SHP77 treated with DMSO at 0.1 percent for 48 hours (cell line): Measurements from ENCODE around the gene FXYD1.
"Not testable (repeated sequence)": the region's sequence is repeated elsewhere in the genome, so short reads cannot be mapped to it uniquely, and the experiment has no call there.

ENCODE experiments used
- DNase-seq: peaks from one replicate; lab custom pipeline; 2025; lab: John Stamatoyannopoulos, UW

The FXYD1 gene

GRCh38 chr19:35143231-35143715 is 4.6 kb downstream of the FXYD1 start, which contains the start of gene FXYD7:
Gene FXYD7 (plus strand): TSS chr19:35143255. CDS start chr19:35143334, 79 bp downstream.
- DNase-seq: no peak

- no peak for DNase-seq
Measured at GRCh38 chr19:35143818-35144217, 5.2 kb downstream of the FXYD1 start.

GRCh38 chr19:35144259-35144599 is 5.6 kb downstream of the FXYD1 start:
- no peak for DNase-seq

- DNase-seq: no peak
Measured at GRCh38 chr19:35144600-35145436, 6.2 kb downstream of the FXYD1 start.

- DNase-seq: no peak
Measured at GRCh38 chr19:35146746-35147459, 8.3 kb downstream of the FXYD1 start.

- no peak for DNase-seq
Measured at GRCh38 chr19:35149463-35149862, 10.8 kb downstream of the FXYD1 start.

GRCh38 chr19:35150445-35150844 is 11.8 kb downstream of the FXYD1 start:
- no peak for DNase-seq

GRCh38 chr19:35151273-35152065 is 12.8 kb downstream of the FXYD1 start:
- no peak for DNase-seq

- DNase-seq: not testable (repeated sequence)
Measured at GRCh38 chr19:35153129-35153522, 14.5 kb downstream of the FXYD1 start.

GRCh38 chr19:35153701-35154524 is 15.3 kb downstream of the FXYD1 start:
- no peak for DNase-seq

GRCh38 chr19:35154525-35155406 is 16.1 kb downstream of the FXYD1 start, which contains the start of gene FXYD5:
Gene FXYD5 (plus strand): TSS chr19:35154735. CDS start chr19:35155551, 816 bp downstream.
- no peak for DNase-seq

- no peak for DNase-seq
Measured at GRCh38 chr19:35155441-35155840, 16.8 kb downstream of the FXYD1 start.

GRCh38 chr19:35155981-35156672 is 17.5 kb downstream of the FXYD1 start:
- DNase-seq: no peak

- no peak for DNase-seq
Measured at GRCh38 chr19:35156673-35157014, 18.0 kb downstream of the FXYD1 start.

- DNase-seq: no peak
Measured at GRCh38 chr19:35157431-35157830, 18.8 kb downstream of the FXYD1 start.

GRCh38 chr19:35159606-35160005 is 21.0 kb downstream of the FXYD1 start:
- no peak for DNase-seq

GRCh38 chr19:35160629-35161433 is 22.2 kb downstream of the FXYD1 start:
- DNase-seq: no peak

GRCh38 chr19:35161434-35161743 is 22.8 kb downstream of the FXYD1 start:
- no peak for DNase-seq
